AG09319 (cell line): Measurements from ENCODE around the gene BSN.

Experiments
- DNase-seq: peaks from one replicate; pipeline ENCODE4 v3.0.0-alpha.2; 2010; ENCODE audit warnings: low read depth; ENCODE audit errors: extremely low read depth
- TF ChIP-seq, protein P1 (sequence below): IDR thresholded peaks from 2 replicates; pipeline ENCODE4 v1.5.1; 2011; ENCODE audit warnings: low read depth, mild to moderate bottlenecking, inconsistent platforms, low read length, moderate library complexity

The BSN gene

DNA sequence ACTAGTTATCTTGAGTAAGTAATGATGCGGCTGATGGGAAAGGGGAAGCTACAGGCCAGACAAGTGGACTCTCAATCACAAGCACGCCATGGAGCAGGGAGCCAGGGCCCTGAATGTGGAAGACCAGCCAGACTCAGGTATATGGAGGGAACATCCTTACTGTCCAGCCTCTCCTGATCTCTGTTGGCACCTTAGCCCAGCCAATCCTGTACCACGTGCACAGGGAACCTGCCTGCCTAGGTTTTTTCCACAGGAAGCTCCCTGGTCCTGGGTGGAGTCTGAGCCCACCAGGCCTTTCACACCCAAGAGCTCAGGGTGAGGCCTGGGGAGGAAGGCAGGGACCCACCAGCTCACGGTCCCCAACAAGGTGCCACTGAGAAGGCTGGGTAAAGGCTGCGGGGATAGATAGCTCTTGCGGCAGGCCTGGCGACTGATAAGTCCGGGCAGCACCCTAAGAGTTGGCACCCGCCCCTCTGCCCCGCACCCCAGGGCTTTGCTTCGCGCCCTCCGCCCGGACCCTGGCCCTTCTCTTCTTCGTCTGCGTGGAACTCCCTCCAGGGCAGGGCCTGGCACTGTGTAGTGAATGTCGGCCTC lies 118.9 kb downstream of the BSN start:
- no peak for DNase-seq
- TF ChIP-seq, protein P1, sequence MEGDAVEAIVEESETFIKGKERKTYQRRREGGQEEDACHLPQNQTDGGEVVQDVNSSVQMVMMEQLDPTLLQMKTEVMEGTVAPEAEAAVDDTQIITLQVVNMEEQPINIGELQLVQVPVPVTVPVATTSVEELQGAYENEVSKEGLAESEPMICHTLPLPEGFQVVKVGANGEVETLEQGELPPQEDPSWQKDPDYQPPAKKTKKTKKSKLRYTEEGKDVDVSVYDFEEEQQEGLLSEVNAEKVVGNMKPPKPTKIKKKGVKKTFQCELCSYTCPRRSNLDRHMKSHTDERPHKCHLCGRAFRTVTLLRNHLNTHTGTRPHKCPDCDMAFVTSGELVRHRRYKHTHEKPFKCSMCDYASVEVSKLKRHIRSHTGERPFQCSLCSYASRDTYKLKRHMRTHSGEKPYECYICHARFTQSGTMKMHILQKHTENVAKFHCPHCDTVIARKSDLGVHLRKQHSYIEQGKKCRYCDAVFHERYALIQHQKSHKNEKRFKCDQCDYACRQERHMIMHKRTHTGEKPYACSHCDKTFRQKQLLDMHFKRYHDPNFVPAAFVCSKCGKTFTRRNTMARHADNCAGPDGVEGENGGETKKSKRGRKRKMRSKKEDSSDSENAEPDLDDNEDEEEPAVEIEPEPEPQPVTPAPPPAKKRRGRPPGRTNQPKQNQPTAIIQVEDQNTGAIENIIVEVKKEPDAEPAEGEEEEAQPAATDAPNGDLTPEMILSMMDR, result no peak

DNA sequence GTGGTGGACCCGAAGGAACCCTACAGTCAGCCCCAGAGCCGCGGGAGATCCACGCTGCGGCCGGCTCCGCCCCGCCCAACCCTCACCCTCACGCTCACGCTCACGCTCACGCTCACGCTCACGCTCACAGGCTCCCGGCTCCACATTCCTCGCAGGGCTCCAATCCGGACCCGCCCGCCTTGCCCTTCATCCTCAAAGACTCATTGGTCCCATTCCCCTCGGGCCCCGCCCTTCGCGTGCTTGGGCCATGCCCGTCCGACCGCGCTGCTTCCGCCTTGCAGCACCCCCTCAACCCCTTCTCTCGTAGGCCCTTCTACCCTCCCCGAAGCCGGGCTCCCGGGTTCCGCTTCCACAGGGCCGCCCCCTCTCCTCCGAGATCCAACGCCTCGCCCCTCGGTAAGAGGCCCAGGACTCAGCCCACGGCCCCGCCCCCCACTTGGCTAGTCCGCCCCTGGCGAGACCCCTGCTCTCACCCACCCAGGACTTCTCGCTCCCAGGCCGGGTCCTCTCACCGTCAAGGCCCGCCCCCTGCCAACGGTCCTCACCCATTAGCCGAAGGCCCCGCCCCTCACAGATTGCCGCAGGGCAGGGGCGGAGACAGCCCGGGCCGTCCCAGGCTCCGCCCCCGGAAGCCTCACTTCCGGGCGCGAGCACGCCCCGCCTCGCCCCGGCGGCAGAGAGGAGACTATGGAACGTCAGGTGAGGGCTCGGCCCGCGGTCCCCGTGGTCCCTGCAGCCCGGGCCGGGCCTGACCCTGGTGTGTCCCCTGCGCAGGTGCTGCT lies 119.6 kb downstream of the BSN start, which contains the start of gene APEH:
APEH (plus strand) TSS at position 637 of the 782 bp plus-strand sequence; CDS start at position 688, 51 bp downstream.
- DNase-seq, result peak; percentile 92
- TF ChIP-seq, protein P1, result no peak

DNA sequence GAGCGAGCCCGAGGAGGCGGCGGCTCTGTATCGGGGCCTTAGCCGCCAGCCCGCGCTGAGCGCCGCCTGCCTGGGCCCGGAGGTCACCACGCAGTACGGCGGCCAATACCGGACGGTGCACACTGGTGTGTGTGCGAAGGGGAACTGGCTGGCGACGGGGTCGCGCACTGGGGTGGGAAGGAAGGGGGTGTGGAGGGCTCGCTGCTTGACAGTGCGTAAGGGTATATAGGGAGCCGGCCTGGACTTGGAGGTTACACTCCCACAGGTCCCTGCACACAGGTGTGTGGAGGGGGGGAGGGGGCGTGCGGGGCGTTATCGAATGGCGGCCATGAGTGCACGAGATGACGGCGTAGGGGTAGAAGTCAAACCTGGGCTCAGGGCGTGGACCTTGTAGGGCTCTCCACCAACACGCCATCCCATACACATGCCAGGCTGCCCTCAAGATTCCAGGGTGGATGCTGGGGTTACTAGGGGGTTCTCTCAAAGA lies 120.3 kb downstream of the BSN start:
- no peak for DNase-seq
- TF ChIP-seq, protein P1, result no peak; the same call in 1 of the 2 replicates

DNA sequence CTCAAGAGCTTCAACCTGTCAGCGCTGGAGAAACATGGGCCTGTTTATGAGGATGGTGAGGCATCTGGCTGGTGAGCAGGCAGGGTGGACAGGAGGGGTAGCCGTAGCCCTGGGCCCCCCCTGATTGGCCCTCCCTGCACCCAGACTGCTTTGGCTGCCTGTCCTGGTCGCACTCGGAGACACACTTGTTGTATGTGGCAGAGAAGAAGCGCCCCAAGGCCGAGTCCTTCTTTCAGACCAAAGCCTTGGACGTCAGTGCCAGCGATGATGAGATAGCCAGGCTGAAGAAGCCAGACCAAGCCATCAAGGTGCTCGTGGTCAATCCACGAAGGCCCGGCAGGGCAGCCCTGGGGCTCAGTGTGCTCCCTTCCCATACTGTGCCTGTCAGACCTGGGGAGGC lies 121.6 kb downstream of the BSN start:
- TF ChIP-seq, protein P1, result no peak
- DNase-seq, result no peak

DNA sequence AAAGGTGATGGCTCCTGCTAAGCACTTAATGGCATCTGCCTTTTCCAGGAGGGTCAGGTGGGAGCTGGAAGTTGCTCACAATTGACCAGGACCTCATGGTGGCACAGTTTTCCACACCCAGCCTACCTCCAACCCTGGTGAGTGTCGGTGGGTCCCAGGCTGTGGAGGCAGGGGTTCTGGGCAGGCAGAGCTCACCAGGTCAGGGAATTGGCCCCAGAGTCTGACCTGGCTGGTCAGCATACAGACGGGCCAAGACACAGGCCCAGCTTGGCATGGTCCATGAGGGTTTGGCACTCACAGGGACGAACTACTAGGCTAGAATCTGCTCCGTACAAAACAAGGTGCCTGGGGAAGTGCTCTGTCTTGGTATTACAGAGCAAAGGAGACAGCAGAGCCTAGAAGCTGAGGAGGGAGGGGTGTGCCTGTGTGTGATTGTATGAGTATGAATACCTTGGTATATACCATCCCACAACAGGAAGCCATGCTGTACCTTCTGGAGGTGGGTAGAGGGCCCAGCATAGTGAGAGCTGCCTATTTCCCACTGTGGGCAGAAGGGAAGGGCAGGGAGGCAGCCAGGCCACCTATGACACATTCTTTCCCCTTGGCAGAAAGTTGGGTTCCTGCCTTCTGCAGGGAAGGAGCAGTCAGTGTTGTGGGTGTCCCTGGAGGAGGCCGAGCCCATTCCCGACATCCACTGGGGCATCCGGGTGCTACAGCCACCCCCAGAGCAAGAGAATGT lies 126.4 kb downstream of the BSN start:
- no peak for DNase-seq
- TF ChIP-seq, protein P1, result no peak

DNA sequence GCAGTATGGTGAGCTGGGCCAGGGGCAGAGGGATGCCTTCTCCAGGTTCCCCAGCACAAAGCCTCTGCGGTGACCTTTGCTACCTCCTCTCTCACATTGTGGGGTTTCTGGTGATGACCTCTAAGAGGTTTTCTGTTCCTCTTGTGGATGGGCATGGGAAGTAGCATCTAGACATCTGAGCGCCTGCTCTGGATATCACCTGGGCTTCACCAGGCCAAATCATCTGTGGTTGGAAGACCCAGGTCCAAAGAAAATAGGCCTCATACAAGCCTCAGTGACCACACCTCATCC lies 126.9 kb downstream of the BSN start:
- no peak for DNase-seq

More for the DNA sequence above, 126.9 kb downstream of the BSN start:
- TF ChIP-seq, protein P1, result no peak
